GM18867 (cell line): ENCODE data around the gene EHD4.
A peak's percentile ranks its signal among the peaks of the same experiment; 100 is the strongest.

Source experiments
- ATAC-seq: cut with Tn5 transposase; IDR thresholded peaks from one replicate; pipeline ENCODE4 v1.9.1; 2021; ENCODE audit warnings: mild to moderate bottlenecking, moderate library complexity; ENCODE audit not compliant: unreplicated experiment

The EHD4 gene

DNA sequence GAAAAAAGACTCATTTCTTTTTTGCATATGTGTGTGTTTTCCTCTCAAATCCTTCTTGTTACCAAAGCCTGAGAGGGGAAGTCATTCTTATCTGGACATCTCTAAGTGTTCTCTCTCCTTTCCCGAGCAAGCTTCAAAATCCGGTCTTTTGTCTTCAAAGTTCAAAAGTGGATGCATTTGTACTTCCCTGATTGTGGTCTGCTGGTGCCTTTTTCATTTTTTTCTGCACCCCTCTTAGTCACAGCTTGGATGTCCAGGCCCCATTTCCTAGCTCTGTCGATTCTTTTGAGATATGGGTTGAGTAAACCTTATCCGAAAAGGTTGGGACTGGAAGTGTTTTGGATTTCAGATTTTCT lies 34.8 kb downstream of the EHD4 start:
- ATAC-seq: no peak

DNA sequence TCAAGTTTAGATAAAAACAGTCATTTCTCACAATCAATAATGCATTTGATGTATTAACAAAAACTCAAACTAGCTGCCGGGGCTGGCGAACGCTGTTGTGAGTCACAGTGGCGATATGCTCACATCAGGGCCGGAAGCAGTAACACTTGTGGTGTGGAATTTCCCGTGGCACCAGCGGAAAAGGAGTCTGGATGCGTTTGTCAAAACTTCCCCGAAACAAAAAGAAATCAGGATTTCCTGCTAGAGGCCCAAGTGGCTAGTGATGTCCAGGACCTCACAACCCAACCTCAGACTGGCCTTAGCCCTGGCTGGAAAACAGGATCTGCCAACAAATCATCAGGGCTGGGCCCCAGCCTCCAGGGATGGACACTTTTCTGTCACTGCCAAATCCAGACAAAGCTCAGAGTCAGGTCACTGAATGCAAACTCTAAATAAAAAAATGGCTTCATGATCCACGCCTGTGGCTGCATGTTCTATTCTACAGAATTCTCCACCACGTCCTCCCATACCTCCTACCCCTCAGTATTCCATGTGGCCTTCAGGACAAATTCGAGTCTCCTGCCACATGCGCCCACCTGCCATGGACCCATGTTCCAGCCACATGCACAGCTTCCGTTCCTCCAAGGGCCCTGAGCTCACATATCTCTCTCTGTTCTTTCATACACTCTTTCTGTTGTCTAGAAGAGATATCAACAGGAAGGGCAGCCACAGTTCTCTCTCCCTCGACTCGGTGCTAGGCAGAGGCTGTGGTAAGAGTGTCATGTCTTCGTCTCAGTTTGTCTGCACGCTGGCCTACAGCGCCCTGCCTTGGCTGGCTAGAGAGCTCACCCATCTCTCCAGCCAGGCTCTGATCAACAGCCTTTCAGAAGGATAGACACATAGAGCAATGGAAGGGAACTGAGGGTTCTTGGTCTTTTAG lies 35.4 kb downstream of the EHD4 start:
- no peak for ATAC-seq

DNA sequence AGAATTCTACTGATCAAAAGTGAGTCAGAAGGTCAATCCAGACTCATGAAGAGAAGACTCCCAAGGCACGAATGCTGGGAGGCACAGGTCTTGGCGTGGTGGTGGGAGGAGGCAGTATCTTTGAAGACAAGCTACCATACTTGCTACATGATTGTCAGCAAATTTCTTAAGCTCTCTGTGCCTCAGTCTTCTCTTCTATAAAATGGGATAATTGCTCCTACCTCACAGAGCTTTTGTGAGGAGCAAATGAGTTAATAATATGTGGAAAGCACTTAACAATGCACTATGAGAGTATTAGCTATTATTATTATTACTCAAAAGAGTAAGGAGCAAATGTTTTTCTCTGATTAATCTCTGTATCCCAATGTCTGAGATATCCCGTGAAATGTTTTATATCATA lies 36.2 kb downstream of the EHD4 start:
- no peak for ATAC-seq

DNA sequence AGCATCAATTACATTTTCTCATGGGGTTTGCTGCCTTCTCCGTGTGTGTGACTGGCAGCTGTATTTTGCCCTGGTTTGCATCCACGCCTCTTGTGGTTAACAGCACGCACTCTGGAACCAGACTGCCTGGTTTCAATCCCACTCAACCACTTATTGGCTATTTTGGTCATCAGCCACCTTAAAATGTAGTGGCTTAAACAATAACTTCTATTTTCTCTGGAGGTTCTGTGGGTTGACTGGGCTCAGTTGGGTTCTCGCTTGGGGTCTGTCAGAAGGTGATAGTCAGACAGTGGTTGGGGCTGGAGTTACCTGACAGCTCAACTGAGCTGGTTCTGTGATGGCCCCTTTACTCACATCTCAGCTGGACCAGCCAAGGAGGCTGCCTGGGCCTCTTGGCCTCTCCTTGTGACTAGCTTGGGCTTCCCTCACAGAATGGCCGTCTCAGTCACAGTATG lies 36.8 kb downstream of the EHD4 start:
- no peak for ATAC-seq

DNA sequence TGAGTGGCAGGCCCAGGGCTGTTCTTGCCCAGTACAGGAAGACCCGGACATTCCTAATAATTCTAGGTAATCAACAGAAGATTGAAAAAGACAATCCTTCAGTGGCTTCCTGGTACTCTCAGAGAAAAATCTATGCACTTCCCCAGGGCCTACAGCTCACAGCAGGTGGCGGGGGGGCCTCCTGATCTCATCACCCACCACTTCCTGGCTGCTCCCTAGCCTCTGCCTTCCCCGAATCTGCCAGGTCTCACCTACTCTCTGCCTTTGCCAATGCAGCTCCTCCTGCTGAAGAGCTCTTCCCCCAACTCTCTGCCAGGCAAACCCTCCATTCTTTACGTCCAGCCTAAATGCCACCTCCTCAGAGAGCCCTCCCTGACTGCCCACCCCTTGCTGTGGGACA lies 37.5 kb downstream of the EHD4 start:
- no peak for ATAC-seq

DNA sequence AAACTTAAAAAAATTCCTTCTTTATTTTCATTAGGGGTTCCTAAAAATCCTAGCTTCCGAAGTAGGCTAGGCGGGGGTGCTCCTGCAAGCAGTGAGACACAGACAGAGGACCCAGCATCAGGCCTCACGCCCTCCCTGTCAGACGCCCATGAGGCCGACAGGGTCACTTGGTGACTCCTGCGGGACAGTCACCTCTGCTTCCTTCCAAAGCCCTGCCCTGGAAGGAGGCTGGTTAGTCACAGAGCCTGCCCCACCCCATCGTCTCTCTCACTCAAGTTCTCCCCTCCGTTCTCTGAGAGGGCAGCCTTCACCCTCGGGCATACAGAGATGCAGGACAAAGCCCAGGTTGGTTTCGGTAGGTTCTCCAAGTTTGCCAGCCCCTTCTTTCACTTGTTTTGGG lies 38.6 kb downstream of the EHD4 start:
- no peak for ATAC-seq

DNA sequence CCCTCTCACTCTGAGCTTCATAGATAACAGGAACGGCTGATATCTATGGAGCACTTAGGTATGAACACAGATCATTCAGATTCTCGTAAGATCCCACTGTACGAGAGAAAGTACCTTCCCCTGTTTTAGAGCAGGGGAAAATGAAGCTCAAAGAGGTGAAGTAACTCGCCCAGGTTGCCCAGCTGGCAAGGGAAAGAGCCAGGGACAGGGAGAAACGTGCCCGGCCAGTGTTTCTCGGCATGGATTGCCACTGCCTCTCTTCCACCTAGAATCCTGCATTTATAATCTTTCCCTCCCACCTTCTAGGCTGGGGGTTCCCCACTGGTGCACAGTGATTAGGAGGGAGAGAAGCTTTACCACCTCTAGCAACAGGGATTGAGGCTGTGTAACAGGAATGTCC lies 39.0 kb downstream of the EHD4 start:
- ATAC-seq: no peak

DNA sequence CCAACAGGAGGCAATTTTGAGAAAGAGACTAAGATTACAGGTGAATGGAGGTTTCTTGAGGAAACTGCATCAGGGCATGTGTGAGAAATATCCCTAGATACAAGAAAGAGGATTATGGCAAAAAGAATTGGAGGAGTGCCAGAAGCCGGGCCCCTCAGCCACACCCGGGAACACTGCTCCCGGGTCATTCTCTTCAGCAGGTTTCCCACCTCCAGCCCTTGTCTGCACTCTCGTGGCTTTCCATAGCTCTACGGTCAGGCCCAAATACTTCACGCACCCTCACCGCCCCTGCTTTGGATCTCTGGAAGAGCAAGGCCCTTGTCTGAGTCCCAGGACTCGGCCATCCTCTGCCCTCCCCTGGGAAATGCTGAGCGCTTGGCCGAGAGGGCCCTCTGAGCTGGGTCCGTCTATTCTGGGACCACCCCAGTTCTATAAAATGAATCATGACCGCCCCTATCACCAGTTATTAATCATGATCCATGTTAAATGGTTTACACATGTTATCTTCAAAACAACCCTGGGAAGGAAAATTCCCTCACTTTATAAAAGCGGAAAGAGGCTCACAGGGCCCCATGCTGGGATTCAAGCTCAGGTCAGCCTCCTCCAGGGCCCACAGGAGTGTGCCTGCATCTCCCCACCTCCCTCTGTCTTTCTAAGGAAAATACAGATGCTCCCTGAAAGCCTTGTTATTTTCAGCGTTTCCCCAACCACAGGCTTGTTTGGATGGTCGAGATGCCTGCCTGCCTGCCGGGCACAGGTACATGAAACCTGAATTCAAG lies 39.7 kb downstream of the EHD4 start:
- no peak for ATAC-seq

DNA sequence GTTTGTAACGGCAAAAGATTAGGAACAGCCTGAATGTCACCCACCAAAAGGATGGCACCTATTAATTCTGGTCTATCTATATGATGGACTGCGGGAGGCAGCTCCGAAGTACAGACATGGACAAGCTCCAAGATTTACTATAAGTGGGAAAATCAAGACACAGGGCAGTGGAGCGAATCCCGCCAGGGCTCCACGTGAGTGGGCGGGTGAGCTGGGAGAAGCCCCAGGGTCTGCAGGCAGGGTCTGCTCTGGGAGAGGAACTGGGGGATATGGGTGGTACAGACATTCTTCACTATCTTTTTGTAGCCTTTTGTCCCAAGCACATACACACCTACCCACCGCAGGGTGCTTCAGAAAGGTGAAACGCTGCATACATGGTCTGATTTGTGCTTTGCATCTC lies 40.3 kb downstream of the EHD4 start:
- ATAC-seq: no peak

DNA sequence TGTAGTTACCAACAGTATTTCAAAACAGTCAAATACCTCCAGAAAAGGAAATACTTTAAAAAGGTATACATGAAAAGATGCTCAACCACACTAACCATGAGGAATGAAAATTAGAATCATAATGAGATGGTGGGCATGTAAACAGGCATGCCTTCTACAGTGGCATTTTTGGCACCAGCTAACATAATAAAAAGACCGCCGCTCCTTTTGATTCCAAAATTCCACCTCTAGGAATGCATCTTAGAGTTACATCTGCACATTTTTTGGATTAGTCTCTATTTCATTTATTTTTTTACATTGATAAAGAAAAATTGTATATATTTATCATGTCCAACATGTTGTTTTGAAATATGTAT lies 41.5 kb downstream of the EHD4 start:
- ATAC-seq: no peak

DNA sequence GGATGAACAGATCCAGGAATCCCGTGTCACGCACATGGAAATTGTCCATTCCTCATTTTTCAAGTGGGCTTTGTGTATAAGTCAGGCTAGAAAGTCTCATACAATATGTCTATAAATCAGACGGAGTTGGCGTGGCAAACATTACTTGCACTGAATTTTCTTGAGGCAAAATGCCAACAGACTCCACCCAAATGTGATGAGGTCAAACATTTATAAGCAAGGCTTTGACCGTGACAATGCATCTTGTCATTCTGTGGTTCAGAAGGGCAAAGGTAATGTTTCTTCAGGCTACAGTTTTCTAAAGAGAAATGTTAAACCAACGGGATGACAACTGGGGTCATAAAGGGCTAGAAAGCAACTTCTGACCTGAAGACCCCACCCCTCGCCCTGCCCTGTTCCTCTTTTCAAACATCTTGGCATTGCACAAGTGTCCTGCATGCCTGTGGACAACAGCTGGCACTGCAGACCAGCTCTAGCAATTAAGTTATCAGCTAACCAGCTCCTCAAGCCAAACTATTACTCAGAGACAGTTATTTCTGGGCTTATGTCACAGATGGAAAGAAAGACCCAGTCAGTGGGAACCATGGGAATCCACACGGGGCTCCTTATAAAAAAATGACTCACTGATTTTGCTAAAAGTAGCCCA lies 42.0 kb downstream of the EHD4 start:
- no peak for ATAC-seq

DNA sequence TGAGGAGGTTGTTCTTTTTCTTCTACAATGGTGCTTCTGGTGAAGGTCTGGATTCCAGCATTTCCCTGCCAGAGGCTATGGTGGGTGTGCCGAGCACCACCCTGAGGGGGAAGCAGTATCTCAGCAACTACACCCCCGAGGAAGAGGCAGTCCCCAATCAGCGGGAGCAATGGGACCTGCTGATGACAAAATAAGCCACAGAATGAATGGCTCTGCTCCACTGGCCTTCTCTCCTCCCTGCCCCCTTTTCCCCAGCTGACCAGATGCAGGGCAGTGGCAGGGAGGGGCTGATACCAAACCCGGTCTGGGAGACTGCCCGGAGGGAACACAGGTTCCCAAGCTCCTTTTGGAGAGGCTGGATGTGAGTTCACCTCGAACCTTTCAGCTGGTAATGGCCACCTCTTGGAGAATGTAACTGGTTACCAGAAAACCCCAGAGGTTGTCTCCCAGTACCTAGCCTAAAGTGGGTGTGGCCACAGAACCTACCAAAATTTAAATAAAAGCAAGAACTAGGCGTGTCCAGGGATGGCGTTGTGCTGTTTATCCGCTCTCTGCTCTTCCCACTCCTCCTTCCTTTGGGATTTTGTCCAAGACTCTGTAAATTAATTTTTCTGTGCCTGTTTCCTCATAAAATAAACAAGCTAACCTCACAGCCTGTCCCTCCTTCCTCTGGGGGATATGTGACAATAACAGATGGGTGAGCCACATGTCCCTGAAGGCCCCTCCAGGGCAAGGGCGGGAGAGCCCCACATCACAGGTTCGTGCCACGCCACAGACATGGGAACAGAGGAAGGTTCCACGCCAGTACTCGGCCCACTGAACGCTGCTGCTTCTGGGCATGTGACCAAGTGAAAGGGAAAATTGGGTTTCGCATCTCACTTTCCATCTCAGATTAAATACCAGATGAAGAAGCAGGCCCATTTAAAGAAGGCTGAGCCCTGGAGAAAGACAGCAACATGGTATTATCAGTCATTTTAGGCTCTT lies 43.4 kb downstream of the EHD4 start:
- ATAC-seq: peak; percentile 57

DNA sequence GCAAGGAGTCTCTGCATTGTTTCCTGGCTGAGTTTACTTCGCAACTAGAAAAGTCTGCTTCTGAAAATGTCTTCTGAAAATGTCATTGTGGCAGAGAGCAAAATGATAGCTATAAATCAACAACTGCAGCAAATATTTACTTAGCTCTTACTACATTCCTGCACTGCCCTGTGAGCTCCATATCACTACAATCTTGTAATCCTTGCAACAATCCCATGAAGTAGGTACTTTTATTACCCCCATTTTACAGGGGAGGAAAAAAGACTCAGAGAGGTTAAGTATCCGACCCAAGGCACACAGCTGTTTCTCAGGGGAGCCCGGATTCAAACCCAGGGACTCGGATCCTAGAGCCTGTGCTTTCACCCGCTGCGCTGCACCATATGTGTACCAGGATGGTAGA lies 44.3 kb downstream of the EHD4 start:
- ATAC-seq: no peak

DNA sequence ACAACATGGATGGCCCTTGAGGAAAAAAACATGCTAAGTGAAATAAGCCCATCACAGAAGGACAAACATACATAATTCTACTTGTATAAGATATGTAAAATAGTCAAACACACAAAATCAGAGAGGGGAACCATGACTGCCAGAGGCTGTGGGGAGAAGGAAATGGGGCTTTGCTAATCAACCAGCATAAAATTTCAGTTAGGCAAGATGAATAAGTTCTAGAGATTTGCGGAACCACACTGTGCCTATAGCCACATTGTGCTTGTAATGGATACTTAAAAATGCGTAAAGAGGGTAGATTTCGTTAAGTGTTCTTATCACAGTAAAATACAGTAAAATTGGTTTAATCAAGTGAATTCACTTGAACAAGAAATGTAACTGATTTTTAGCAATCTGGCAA lies 44.8 kb downstream of the EHD4 start:
- ATAC-seq: no peak

DNA sequence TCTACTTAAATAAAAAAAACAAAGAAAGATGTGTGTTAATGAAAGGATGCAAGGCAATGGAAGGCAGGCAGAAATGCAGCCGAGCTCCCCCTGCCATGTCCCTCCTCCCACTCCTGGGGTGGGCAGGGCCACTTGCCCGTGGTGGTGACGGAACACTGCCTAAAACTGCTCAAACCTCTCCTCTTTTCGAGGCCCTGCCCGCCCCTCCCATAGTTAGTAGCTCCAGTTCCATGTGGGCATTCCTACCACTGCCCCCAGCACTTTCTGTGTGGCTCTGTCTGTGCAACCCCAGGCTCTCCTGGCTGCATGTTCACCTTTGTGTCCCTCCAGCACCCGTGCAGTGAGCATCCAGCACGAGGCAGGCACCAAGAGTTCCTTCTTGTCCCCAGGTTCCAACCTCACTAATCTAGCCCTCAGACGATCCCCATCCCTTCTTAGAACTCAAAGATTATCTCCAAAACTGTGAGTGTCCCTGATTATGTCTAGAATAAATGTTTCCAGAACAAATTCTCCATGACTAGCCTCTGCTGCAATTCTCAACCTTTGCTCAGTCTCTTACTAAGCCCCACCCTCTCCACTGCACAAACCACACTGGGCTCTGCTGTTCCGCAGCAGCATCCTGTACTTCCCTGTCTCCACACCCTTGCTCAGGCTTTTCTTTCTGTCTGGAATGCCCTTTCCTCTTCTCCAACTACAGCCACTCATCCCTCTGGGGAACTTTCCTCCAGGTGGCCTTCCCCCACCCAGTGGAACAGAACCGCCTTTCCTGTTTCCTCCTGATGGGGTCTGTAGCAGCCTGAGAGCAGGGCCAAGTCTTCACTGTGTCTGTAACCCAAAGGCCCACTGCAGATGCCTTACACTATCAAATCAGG lies 45.9 kb downstream of the EHD4 start:
- ATAC-seq: no peak

DNA sequence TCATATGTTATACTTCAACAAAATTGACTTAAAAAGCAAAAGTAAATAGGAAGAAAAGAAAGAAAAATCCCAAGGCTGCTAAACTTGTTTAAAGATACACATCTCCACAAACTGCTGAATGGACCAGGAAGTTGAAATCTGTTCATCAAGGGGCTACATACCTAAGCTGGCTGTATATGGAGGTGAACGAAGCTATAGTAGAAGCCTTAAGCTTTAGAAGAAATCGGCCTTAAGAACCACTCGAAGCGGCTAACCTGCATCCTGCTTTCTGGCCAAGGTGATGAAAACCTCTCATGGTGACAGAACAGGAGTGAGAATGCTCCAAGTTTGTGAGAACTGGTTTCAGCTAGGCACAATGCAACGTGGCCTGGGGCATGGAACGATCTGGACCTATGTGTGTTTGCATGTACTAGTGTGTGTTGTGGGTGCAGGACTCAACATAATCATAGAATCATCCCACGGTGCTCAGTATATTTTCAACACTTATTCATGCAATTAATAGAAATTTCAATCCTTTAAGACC lies 47.2 kb downstream of the EHD4 start:
- ATAC-seq: no peak

DNA sequence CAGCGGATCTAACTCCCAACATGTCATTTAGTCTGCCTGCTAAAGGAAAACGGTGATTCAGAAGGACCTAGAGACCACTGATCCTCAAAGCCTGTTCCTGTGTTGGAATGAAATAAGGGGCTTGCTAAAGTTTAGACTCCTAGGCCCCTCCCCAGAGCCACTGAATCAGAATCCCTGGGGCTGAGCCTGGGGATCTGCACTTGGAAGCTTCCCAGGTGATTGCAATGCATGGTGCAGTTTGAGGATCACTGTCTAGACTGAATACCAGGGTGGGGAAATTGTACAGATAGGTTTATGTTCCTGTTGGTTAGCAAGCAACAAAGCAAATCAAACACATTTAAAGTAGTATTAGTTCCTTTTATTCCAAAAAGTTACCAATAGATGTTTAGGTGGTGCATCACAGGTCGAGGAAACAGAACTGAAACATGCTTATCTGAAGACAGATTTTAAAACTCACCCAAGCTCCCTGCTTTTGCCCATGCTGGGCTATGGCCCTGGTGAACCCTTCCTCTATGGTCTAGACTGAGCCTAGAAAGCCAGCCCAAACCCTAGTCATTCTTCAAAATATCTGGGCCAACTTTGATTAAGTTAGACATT lies 48.9 kb downstream of the EHD4 start:
- no peak for ATAC-seq

DNA sequence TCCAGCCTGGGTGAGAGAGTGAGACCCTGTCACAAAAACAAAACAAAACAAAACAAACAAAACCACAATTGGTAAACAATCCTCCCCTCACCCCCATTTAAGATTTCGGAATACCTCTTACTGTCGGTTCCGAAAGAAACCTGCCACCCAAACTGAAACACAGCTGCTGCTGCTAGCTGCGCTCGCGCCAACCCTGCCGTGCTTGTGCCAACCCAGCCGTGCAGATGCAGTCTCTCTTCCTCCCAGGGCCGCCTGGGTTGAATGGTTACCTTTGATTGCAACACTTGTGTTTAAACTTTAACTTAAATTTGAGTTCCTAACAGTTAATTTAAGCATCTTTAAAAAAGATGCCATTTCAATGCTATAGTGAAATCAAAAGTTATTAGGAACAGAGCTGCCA lies 50.0 kb downstream of the EHD4 start:
- no peak for ATAC-seq

DNA sequence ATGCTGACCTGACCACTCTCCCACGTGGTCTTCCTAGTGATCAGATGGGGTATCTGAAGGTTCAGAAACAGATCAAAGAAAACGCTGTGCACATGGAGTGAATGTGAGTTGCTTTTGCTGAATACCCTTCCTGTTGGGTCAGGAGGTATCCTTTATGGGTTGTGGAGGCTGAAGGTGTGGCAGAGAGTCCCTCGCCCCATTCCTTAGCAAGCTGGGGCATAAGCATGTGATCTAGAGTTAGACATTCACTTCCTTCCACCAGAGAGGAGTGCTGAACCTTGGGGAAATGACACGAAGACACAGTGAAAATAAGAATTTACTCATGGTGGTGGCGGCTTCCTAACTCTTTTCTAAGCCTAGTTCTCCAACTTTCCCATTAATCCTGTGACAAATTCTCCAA lies 50.7 kb downstream of the EHD4 start:
- no peak for ATAC-seq
